ES-I3 (cell line): ENCODE results near the gene PRR5.
"Not testable (repeated sequence)": the region's sequence is repeated elsewhere in the genome, so short reads cannot be mapped to it uniquely, and the experiment has no call there.

ENCODE experiments used
- H3K36me3 ChIP-seq: 2 replicates; pipeline ENCODE4 v1.6.1; 2013; ENCODE audit warnings: mild to moderate bottlenecking, low read length, control low read depth, moderate library complexity; ENCODE audit not compliant: insufficient read depth
- H3K4me1 ChIP-seq: 2 replicates; pipeline ENCODE4 v1.6.1; 2013; ENCODE audit warnings: mild to moderate bottlenecking, control low read depth, low read length; ENCODE audit not compliant: insufficient read depth
- H3K9ac ChIP-seq: 2 replicates; pipeline ENCODE4 v1.6.1; 2013; ENCODE audit warnings: low read depth, mild to moderate bottlenecking, low read length, moderate library complexity
- H3K9me3 ChIP-seq: 2 replicates; pipeline ENCODE4 v1.6.1; 2013; ENCODE audit warnings: mild to moderate bottlenecking, low read length, moderate library complexity; ENCODE audit not compliant: control insufficient read depth, insufficient read depth

The PRR5 gene, protein sequence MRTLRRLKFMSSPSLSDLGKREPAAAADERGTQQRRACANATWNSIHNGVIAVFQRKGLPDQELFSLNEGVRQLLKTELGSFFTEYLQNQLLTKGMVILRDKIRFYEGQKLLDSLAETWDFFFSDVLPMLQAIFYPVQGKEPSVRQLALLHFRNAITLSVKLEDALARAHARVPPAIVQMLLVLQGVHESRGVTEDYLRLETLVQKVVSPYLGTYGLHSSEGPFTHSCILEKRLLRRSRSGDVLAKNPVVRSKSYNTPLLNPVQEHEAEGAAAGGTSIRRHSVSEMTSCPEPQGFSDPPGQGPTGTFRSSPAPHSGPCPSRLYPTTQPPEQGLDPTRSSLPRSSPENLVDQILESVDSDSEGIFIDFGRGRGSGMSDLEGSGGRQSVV

GRCh38 chr22:44701824-44702478 is at the start of gene PRR5:
Gene PRR5, plus strand, starts transcription at chr22:44702204. Its CDS starts 271 bp downstream, at chr22:44702475.
- Histone ChIP-seq H3K36me3 (no peaks in the 10 kb centered on the region), H3K4me1 (peaks cover 30% of the 10 kb centered on the region; the same call in 1 of the 2 replicates), H3K9ac (peak within 1 kb of the TSS; percentile 81)

GRCh38 chr22:44652866-44653265 is 49.1 kb upstream of the PRR5 start:
- H3K4me1 ChIP-seq, H3K9me3 ChIP-seq, H3K9ac ChIP-seq, H3K36me3 ChIP-seq: not testable (repeated sequence)

More at GRCh38 chr22:44701824-44702478, at the start of gene PRR5:
- no peaks in the 10 kb centered on the region for H3K9me3 ChIP-seq

GRCh38 chr22:44658311-44658953 is 43.6 kb upstream of the PRR5 start:
- Histone ChIP-seq H3K9me3 (no peaks in the 10 kb centered on the region; the same call in 1 of the 2 replicates), H3K4me1 (no peaks in the 10 kb centered on the region; the same call in 1 of the 2 replicates), H3K36me3 (no peaks in the 10 kb centered on the region), H3K9ac (no peak overlapping the region)

DNA sequence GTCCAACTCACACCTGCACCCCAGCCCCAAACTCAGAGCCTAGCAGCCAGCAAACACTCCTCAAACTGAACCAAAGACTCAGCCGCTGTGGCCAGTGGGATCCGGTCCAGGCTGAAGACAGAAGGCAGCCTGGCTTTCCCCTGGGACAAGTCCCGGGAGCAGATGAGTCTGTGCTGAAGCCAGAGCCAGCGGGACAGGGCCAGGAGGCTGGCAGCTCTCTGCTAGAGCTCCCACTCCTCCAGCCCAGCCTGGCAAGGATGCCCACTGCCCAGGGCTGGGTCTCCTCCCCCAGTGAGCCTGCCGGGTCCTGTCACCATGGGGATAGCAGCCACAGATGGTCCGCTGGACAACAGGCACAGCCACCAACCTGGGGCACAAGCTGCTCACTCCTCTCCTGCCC is 42.9 kb upstream of the PRR5 start:
- H3K9me3 ChIP-seq, result no peaks in the 10 kb centered on the region; the same call in 1 of the 2 replicates
- no peaks in the 10 kb centered on the region; the same call in 1 of the 2 replicates for H3K4me1 ChIP-seq
- no peak overlapping the region for H3K9ac ChIP-seq
- no peaks in the 10 kb centered on the region for H3K36me3 ChIP-seq

GRCh38 chr22:44660051-44660830 is 41.8 kb upstream of the PRR5 start:
- no peaks in the 10 kb centered on the region; the same call in 1 of the 2 replicates for H3K9me3 ChIP-seq
- H3K9ac ChIP-seq, result no peak overlapping the region
- H3K4me1 ChIP-seq, result no peaks in the 10 kb centered on the region; the same call in 1 of the 2 replicates
- no peaks in the 10 kb centered on the region for H3K36me3 ChIP-seq

DNA sequence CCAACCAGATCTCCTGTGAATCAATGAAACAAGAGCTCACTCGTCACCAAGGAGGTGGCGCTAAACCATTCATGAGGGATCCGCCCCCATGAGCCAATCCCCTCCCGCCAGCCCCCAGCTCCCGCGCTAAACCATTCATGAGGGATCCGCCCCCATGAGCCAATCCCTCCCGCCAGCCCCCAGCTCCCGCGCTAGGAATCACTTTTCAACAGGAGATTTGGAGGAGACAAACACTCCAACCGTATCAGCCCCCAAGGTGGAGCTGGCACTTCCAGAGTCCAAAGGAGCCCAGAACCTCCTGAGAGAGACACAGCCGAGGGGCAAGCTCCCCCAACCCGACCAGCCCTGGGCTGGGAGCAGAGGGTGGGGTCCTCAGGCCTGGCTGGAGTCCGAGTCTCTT is 40.9 kb upstream of the PRR5 start:
- no peaks in the 10 kb centered on the region; the same call in 1 of the 2 replicates for H3K4me1 ChIP-seq
- no peaks in the 10 kb centered on the region for H3K36me3 ChIP-seq
- no peak overlapping the region for H3K9ac ChIP-seq
- H3K9me3 ChIP-seq, result no peaks in the 10 kb centered on the region; the same call in 1 of the 2 replicates

DNA sequence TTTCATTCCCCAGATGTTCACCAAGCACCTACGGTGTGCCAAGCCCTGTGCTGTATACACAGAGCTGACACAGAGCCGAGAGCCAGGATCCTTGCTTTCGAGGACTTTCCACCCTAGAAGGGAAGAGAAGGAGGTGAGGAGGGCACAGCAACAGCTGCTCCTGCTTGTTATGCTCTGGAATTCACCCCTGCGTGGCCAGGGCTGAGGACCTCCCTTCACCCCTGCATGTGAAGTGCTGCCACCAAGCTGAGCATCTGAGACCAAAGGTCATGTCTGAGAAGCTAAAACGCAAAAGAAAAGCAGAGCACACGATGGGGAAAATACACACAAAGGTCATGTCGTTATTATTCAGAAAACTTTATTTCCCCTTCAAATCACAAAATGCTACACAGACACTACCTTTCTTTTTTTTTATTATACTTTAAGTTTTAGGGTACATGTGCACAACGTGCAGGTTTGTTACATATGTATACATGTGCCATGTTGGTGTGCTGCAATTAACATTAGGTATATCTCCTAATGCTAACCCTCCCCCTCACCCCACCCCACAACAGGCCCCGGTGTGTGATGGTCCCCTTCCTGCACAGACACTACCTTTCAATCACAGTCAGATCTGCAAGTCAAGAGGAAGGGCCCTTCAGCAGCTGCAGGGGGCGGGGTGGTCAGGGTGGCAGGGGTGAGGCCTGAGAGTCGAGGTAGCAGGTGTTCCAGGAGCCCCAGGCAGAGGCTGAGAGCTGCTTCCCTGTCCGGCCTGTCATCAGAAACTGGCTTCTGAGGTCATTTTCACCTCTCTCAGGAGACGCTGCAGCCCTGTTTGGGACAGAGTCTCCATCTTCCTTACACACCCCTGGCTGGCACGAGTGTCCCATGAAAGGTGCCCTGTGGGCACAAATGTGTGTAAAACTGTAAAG is 40.1 kb upstream of the PRR5 start:
- Histone ChIP-seq H3K36me3 (no peaks in the 10 kb centered on the region), H3K9ac (no peak overlapping the region), H3K4me1 (no peaks in the 10 kb centered on the region; the same call in 1 of the 2 replicates), H3K9me3 (no peaks in the 10 kb centered on the region; the same call in 1 of the 2 replicates)

DNA sequence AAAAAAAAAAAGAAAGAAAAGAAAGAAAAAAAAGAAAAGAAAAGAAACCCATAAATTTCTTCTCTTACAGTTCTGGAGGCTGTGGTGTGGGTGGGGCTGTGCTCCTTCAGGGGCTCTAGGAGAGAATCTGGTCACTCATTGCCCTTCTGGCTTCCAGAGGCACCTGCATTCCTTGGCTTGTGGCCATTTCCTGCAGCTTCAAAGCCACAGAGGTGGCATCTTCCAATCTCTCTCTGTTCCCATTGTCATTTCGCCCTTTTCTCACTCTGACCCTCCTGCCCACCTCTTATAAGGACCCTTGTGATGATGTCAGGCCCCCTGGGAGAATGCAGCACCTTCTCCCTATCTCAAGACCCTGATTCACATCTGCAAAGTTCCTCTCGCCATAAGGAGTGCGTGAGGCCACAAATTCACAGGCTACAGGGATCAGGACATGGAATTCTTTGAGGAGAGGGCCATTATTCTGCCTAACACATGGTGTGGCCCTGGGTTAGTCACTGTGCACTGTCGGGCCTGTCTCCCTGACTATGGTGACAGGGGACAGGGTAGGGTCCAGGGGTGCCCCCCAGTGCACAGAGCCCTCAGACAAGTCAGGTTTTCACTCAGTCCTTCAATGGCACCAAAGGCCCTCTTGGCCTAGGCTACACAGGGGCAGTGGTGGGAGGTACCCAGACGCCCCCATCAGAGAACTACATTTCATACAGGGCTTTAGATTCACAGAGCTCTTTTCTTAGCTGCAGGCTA is 38.6 kb upstream of the PRR5 start:
- no peaks in the 10 kb centered on the region for H3K36me3 ChIP-seq
- no peak overlapping the region for H3K9ac ChIP-seq
- H3K9me3 ChIP-seq, result no peaks in the 10 kb centered on the region; the same call in 1 of the 2 replicates
- no peaks in the 10 kb centered on the region; the same call in 1 of the 2 replicates for H3K4me1 ChIP-seq

DNA sequence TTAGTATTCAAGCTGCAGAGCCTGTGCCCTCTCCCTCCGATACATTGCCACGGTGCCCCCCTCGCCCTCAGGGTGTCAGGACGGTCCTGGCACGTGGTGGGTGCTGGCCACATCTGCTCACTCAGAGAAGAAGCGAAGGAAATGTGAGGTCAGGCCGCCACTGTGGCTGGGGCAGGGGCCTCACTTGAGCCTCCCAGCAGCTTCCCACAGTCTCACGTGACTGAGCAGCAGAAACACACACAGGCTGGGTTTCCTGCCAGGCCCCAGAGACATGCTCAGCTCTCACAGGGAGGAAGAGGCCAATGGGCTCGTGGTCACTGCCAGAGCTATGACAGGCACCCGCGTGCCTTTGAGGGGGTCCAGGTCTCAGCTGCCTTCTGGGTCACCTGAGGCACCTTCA is 37.9 kb upstream of the PRR5 start:
- no peaks in the 10 kb centered on the region for H3K36me3 ChIP-seq
- H3K9me3 ChIP-seq, result no peaks in the 10 kb centered on the region; the same call in 1 of the 2 replicates
- H3K9ac ChIP-seq, result no peak overlapping the region
- H3K4me1 ChIP-seq, result no peaks in the 10 kb centered on the region; the same call in 1 of the 2 replicates

GRCh38 chr22:44665115-44665514 is 36.9 kb upstream of the PRR5 start:
- Histone ChIP-seq H3K9me3 (no peaks in the 10 kb centered on the region; the same call in 1 of the 2 replicates), H3K4me1 (no peaks in the 10 kb centered on the region; the same call in 1 of the 2 replicates), H3K9ac (no peak overlapping the region), H3K36me3 (no peaks in the 10 kb centered on the region)

DNA sequence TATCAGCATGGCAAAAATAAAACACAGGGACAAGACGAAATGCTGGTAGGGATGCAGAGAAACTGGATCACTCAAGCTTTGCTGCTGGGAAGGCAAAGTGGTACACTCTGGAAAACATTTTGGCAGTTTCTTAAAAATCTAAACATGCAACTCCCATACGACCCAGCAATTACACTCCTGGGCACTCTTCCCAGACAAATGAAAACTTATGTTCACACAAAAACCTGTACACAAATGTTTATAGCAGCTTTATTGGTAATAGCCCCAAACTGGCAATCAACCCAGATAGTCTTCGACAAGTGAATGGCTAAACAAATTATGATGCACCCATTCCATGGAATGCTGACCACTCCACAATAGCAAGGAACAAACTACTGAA is 35.8 kb upstream of the PRR5 start:
- H3K9ac ChIP-seq, result no peak overlapping the region
- no peaks in the 10 kb centered on the region; the same call in 1 of the 2 replicates for H3K9me3 ChIP-seq
- no peaks in the 10 kb centered on the region; the same call in 1 of the 2 replicates for H3K4me1 ChIP-seq
- H3K36me3 ChIP-seq, result no peaks in the 10 kb centered on the region

DNA sequence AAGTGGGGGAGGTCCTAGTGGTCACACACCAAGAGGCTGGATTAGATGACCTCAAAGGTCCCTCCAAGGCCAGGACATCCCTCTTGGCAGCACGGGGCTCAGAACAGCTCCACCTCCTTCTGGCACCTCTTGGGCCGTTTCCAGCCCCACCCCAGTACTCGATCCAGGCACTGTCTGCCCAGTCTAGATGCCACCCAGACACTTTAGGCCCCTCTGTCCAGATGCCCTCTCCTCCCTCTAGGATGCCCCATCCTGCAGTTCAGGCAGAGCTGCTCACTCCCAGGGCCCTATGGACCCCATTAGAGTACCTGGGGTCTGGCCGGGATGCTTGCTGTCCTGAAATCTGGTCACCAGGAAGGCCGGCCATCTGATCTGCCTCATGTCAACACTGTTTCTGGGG is 34.7 kb upstream of the PRR5 start:
- Histone ChIP-seq H3K9me3 (no peaks in the 10 kb centered on the region; the same call in 1 of the 2 replicates), H3K4me1 (no peaks in the 10 kb centered on the region), H3K36me3 (no peaks in the 10 kb centered on the region), H3K9ac (no peak overlapping the region)
